ENCODE results near the gene ATF2. TPM values are rescaled to one million over a fixed set of nuclear protein-coding genes. Genes with fewer than 3 reads are reported as not detected.

Gene ATF2
- total RNA-seq, 1 experiment from 2014 or later: 39.9 TPM

- TF ChIP-seq USF2 (CRISPR knock-in tag; IDR thresholded peaks at IDR 0.05): no peak
These were observed 142.1 kb downstream of the ATF2 start (continued) for GRCh38 chr2:175025946-175026345.

GRCh38 chr2:175025233-175025632 lies 142.8 kb downstream of the ATF2 start:
- CTCF ChIA-PET: no interaction called here
- ATAC-seq (no peak), DNase-seq (ENCODE audit: low spot score) (no peak)
- Mint-ChIP-seq H3K9me3 (peaks cover 10% of the 10 kb centered on the region), H3K27me3 (ENCODE audit: low read depth) (no peaks in the 10 kb centered on the region), H3K36me3 (0 out of 2 replicates have a peak, but pooled peaks cover 2% of the 10 kb centered on the region), H3K4me1 (peaks cover 14% of the 10 kb centered on the region), H3K4me3 (no peak overlapping the region), H3K27ac (no peak overlapping the region)
- TF ChIP-seq ZNF416 (CRISPR knock-in tag; IDR thresholded peaks at IDR 0.05) (no peak), RORB (CRISPR knock-in tag; IDR thresholded peaks at IDR 0.05) (no peak), ZNF532 (CRISPR knock-in tag; IDR thresholded peaks at IDR 0.05; ENCODE audit: borderline replicate concordance) (no peak), NFE2L1 (CRISPR knock-in tag; IDR thresholded peaks at IDR 0.05) (no peak), SOX15 (CRISPR knock-in tag; IDR thresholded peaks at IDR 0.05) (no peak), ZNF219 (CRISPR knock-in tag; IDR thresholded peaks at IDR 0.05; ENCODE audit: borderline replicate concordance) (no peak), ETV6 (CRISPR knock-in tag; IDR thresholded peaks at IDR 0.05) (no peak), ATF6 (CRISPR knock-in tag; IDR thresholded peaks at IDR 0.05) (no peak), ZBTB21 (CRISPR knock-in tag; IDR thresholded peaks at IDR 0.05; ENCODE audit: borderline replicate concordance) (no peak), ATF2 (CRISPR knock-in tag; IDR thresholded peaks at IDR 0.05; ENCODE audit: borderline replicate concordance, low read depth) (no peak), ZNF671 (CRISPR knock-in tag; IDR thresholded peaks at IDR 0.05) (no peak), E2F4 (CRISPR knock-in tag; IDR thresholded peaks at IDR 0.05; ENCODE audit: borderline replicate concordance, low read depth) (no peak)
- POLR2A ChIA-PET: no interaction called here

GRCh38 chr2:175022923-175023322 lies 145.1 kb downstream of the ATF2 start:
- Mint-ChIP-seq H3K4me1 (peaks cover 5% of the 10 kb centered on the region), H3K27ac (no peak overlapping the region), H3K27me3 (ENCODE audit: low read depth) (no peaks in the 10 kb centered on the region; the same call in 1 of the 2 replicates)
- TF ChIP-seq JUN (CRISPR knock-in tag; IDR thresholded peaks at IDR 0.05) (no peak), HMGA2 (CRISPR knock-in tag; IDR thresholded peaks at IDR 0.05) (no peak), ZNF219 (CRISPR knock-in tag; IDR thresholded peaks at IDR 0.05; ENCODE audit: borderline replicate concordance) (no peak), ATF3 (CRISPR knock-in tag; conservative IDR thresholded peaks at IDR 0.05) (no peak), FOXP1 (CRISPR knock-in tag; IDR thresholded peaks at IDR 0.05; ENCODE audit: borderline replicate concordance) (no peak), ZNF263 (CRISPR knock-in tag; IDR thresholded peaks at IDR 0.05; ENCODE audit: low read depth) (no peak), E2F1 (CRISPR knock-in tag; IDR thresholded peaks at IDR 0.05) (no peak), ESRRA (CRISPR knock-in tag; IDR thresholded peaks at IDR 0.05; ENCODE audit: borderline replicate concordance) (no peak)

More at GRCh38 chr2:175022923-175023322, 145.1 kb downstream of the ATF2 start:
- Mint-ChIP-seq H3K9me3 (peaks cover 10% of the 10 kb centered on the region), H3K36me3 (0 out of 2 replicates have a peak, but pooled peaks cover 2% of the 10 kb centered on the region), H3K4me3 (no peak overlapping the region)
- ChIA-PET POLR2A (interaction anchor here (1.2 kb wide), 1 partner anchor 17 kb away, joined by 5 read pairs; the partner anchor contains the start of gene CHN1), CTCF (interaction anchor here (0.5 to 1.3 kb wide), 4 partner anchors 251 to 768 kb away, joined by 3 to 4 read pairs (median 4); no protein-coding TSS in a partner anchor)
- ATAC-seq: no peak
- DNase-seq (ENCODE audit: low spot score): no peak

Data from WTC11 (cell line).